Gastroesophageal sphincter (tissue), 4 donors: ENCODE data around the gene PGLYRP3. TPM values are rescaled to one million over a fixed set of nuclear protein-coding genes. Genes with fewer than 3 reads are reported as not detected.

Experiments
- ATAC-seq: fragments of 150-250 bp; one replicate; pipeline ENCODE4 v1.9.1; 2016; ENCODE audit warnings: mild to moderate bottlenecking, moderate library complexity
- H3K27ac ChIP-seq, 4 donors: fragments of 200-600 bp; sonication (generic) in 3 of 4; 1 replicate in 3 of 4; 2 replicates in 1 of 4; pipeline ENCODE4 v1.5.1; 2016 to 2019
- H3K27me3 ChIP-seq: fragments of 200-600 bp; sonication (generic); one replicate; pipeline ENCODE4 v1.5.1; 2019
- H3K36me3 ChIP-seq, 2 donors: fragments of 200-600 bp; sonication (generic); one replicate each; pipeline ENCODE4 v1.5.1; 2019; ENCODE audit warnings: control low read depth in 1 of 2
- H3K4me1 ChIP-seq, 3 donors: fragments of 200-600 bp; sonication (generic); 1 replicate in 2 of 3; 2 replicates in 1 of 3; pipeline ENCODE4 v1.5.1; 2016 to 2019; ENCODE audit warnings: control low read depth in 2 of 3
- H3K4me3 ChIP-seq, 2 donors: fragments of 200-600 bp; sonication (generic); one replicate each; pipeline ENCODE4 v1.5.1; 2019; ENCODE audit warnings: mild to moderate bottlenecking in 1 of 2, moderate library complexity in 1 of 2
- H3K9me3 ChIP-seq, 3 donors: fragments of 200-600 bp; sonication (generic); one replicate each; pipeline ENCODE4 v1.5.1; 2017 to 2019; ENCODE audit warnings: control low read depth in 2 of 3
- CTCF ChIP-seq, 4 experiments: fragments of 200-600 bp in 2 of 4; fragments of 450-650 bp in 2 of 4; sonication (generic) in 1 of 4; IDR thresholded peaks; one replicate each; pipeline ENCODE4 v1.5.1; 2017 to 2019; ENCODE audit warnings: antibody characterized with exemption in 4 of 4, mild to moderate bottlenecking in 2 of 4, moderate library complexity in 2 of 4
- EP300 ChIP-seq: sonication (generic); formaldehyde crosslinking; IDR thresholded peaks from one replicate; pipeline ENCODE4 v1.6.1; 2017; ENCODE audit warnings: antibody characterized with exemption, mild to moderate bottlenecking
- POLR2A ChIP-seq, 2 donors: fragments of 450-650 bp; IDR thresholded peaks; one replicate each; pipeline ENCODE4 v1.6.1; 2017; ENCODE audit warnings: antibody characterized with exemption in 2 of 2, mild to moderate bottlenecking in 2 of 2, moderate library complexity in 1 of 2
- POLR2AphosphoS5 ChIP-seq: sonication (generic); formaldehyde crosslinking; IDR thresholded peaks from one replicate; pipeline ENCODE4 v1.6.1; 2017; ENCODE audit warnings: antibody characterized with exemption
- WGBS, 2 donors: methylation state at CpG; one replicate each; pipeline ENCODE4 v1.1.5; 2018; ENCODE audit warnings: low coverage in 1 of 2; 5-methylcytosine and 5-hydroxymethylcytosine counted together
- total RNA-seq, 4 donors: library from RNA; depleted of rRNA; stranded (reverse); fragments of >200 nt; gene quantifications; one replicate each; pipeline ENCODE4 v1.1.0, GENCODE V29; 2016

The PGLYRP3 gene
- total RNA-seq, 4 donors from 2014 or later, result 0.45 TPM; not detected in 3

DNA sequence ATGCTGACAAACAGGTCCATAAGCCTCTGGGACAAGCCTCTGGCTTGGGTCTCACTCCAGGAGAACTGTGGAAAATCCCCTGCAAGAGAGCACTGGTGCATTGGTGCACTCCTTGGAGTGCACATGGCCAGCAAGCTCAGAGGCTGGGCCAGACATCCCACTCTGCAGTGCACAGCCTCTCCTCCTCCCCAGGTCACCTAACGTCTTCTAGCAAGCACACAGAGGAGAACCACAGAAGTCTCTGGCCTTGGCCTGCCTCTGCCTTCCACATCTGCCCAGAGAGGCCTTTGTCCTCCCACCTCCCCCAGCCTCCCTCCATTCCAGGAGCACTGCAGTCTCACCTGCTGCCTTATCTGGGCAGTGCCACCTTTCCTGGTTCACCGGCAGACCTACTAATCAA is 4.2 kb downstream of the PGLYRP3 start:
- 80% methylated on average over 1 of the region's 2 CpGs; no CpG with 5 or more reads in 1 of the 2 donors for WGBS, 2 donors
- H3K9me3 ChIP-seq, result no peaks in the 10 kb centered on the region
- ATAC-seq, result no peak

GRCh38 chr1:153307221-153307600 is 5.5 kb downstream of the PGLYRP3 start:
- Histone ChIP-seq H3K4me3 (no peak overlapping the region), H3K4me1 (no peaks in the 10 kb centered on the region), H3K27ac (no peak overlapping the region), H3K27me3 (peaks cover 25% of the 10 kb centered on the region), H3K9me3 (no peaks in the 10 kb centered on the region), H3K36me3 (no peaks in the 10 kb centered on the region)
- WGBS, 2 donors, result 79% methylated on average over 9 of the region's 10 CpGs; no CpG with 5 or more reads in 1 of the 2 donors
- no peak for ATAC-seq
- TF ChIP-seq POLR2AphosphoS5 (no peak), CTCF (IDR thresholded peaks at IDR 0.05) (no peak), POLR2A (IDR thresholded peaks at IDR 0.05) (no peak)

More for the DNA sequence above, 4.2 kb downstream of the PGLYRP3 start:
- no peaks in the 10 kb centered on the region for H3K4me1 ChIP-seq
- H3K27me3 ChIP-seq, result peaks cover 25% of the 10 kb centered on the region
- TF ChIP-seq EP300 (no peak), CTCF (IDR thresholded peaks at IDR 0.05) (no peak), POLR2A (IDR thresholded peaks at IDR 0.05) (no peak), POLR2AphosphoS5 (no peak)
- no peak overlapping the region for H3K27ac ChIP-seq
- no peak overlapping the region for H3K4me3 ChIP-seq
- no peaks in the 10 kb centered on the region for H3K36me3 ChIP-seq

DNA sequence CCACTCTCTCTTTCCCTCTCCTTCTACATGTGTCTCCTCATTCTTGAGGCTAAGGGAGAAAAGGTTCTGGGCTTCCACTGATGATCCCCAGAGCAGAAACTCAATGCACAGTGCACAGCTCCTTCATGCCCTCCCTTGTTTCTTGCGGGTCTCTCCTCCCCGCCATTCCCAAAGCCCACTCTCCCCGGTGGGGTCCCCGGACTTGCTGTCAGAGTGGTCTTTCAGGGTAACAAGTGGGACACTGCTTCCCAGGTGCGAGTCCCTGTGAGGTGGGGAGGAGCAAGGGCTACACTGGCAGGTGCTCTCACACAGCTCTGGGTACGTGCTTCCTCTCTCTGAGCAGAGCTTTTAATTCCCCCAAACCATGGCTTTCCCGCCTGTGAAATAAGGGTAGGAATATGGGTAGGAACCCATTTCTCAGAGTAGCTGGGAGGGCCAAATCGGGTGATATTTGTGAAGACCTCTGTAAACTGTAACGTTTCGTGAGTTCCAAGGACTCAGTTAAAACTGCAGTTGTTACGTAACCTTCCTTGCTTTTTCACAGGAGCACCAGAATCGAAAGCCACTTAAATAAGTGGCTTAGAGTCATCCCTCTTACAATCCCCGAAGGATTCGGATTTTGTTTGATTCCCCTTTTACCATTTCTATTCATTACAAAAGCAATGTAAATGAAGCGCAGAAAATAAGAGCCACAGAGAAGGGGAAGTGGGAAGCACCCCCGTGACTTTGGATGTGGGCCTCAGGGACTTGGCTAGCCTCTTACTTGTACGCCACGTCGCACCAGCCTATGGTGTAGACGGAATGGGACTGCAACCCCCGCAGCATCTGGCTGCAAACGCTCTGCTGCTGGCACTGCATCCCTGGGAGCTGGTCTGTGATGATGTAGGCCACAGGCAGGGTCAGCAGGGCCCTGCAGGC is 6.2 kb downstream of the PGLYRP3 start:
- H3K36me3 ChIP-seq, result no peaks in the 10 kb centered on the region
- TF ChIP-seq EP300, result no peak
- no peak for TF ChIP-seq POLR2A (IDR thresholded peaks at IDR 0.05)
- TF ChIP-seq POLR2AphosphoS5, result no peak
- TF ChIP-seq CTCF (IDR thresholded peaks at IDR 0.05), result no peak
- peaks cover 25% of the 10 kb centered on the region for H3K27me3 ChIP-seq
- no peaks in the 10 kb centered on the region for H3K4me1 ChIP-seq
- no peak for ATAC-seq
- 74 to 86% methylated on average over 12 to 16 of the region's 22 CpGs for WGBS, 2 donors
- no peak overlapping the region for H3K27ac ChIP-seq
- no peak overlapping the region for H3K4me3 ChIP-seq
- H3K9me3 ChIP-seq, result no peaks in the 10 kb centered on the region

DNA sequence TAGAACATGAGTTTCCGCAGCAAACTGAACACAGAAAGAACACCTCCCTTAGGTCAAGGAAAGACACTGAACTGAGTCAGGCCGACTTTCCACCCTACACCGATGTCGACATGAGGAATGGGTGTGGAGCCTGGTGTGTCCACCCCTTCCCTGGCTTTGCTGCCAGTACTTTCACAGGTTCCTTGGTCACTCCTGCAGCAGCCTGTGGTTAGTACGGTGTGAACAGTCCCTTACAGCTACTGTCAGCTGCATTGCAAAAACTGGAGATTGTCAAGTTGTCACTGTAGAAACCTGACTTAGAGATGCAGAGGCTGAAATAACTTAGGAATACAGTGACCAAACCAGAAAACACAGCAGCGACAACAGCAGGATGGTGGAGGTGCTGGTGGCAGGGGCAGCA is 7.1 kb downstream of the PGLYRP3 start:
- Histone ChIP-seq H3K27me3 (peaks cover 25% of the 10 kb centered on the region), H3K9me3 (no peaks in the 10 kb centered on the region), H3K27ac (no peak overlapping the region), H3K36me3 (no peaks in the 10 kb centered on the region), H3K4me3 (no peak overlapping the region), H3K4me1 (no peaks in the 10 kb centered on the region)
- ATAC-seq, result no peak
- WGBS, 2 donors, result 86 to 93% methylated on average over 3 to 5 of the region's 6 CpGs
- TF ChIP-seq EP300 (no peak), POLR2A (IDR thresholded peaks at IDR 0.05) (no peak), CTCF (IDR thresholded peaks at IDR 0.05) (no peak), POLR2AphosphoS5 (no peak)

DNA sequence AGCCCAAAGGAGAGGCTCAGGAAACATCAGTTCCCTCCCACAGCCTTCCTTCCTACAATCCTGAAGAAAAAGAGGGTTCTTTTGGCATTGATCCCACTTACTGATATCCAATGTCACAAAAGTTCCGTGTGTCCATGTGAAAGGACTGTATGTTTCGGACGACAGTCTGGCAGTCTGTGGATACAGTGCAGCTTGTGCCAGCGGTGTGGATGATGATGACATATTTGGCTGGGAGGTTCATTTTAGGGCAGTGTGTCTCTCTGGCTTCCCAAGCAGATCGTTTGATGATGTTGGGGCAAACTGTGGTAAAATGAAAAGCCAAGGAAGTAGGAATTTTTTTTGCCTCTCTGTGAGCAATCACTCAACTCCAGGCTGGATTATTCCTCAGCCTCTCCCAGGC is 10.4 kb downstream of the PGLYRP3 start:
- 66% methylated on average over 5 of the region's 5 CpGs; no CpG with 5 or more reads in 1 of the 2 donors for WGBS, 2 donors
- no peak for TF ChIP-seq POLR2AphosphoS5
- no peak for TF ChIP-seq CTCF (IDR thresholded peaks at IDR 0.05)
- no peak for TF ChIP-seq POLR2A (IDR thresholded peaks at IDR 0.05)
- no peak for TF ChIP-seq EP300
- peaks cover 27% of the 10 kb centered on the region for H3K27me3 ChIP-seq

More for the DNA sequence above, 10.4 kb downstream of the PGLYRP3 start:
- no peak for ATAC-seq
- Histone ChIP-seq H3K4me3 (no peak overlapping the region), H3K36me3 (no peaks in the 10 kb centered on the region), H3K9me3 (no peaks in the 10 kb centered on the region), H3K4me1 (no peaks in the 10 kb centered on the region), H3K27ac (no peak overlapping the region)
